Tibial nerve (tissue), 4 donors: ENCODE results near the gene CHPF. TPM values are rescaled to one million over a fixed set of nuclear protein-coding genes. Genes with fewer than 3 reads are reported as not detected.

Experiments
- DNase-seq, 2 donors: peaks; one replicate each; pipeline ENCODE4 v3.0.0-alpha.2; 2019; ENCODE audit warnings: low spot score in 2 of 2
- H3K27ac ChIP-seq, 4 donors: fragments of 200-600 bp; sonication (generic) in 3 of 4; one replicate each; pipeline ENCODE4 v1.5.1; 2017 to 2019; ENCODE audit warnings: mild to moderate bottlenecking in 1 of 4
- H3K27me3 ChIP-seq, 2 donors: fragments of 200-600 bp; sonication (generic) in 1 of 2; one replicate each; pipeline versions ENCODE4 v1.5.1 to v1.6.0; 2017 to 2019
- H3K36me3 ChIP-seq, 3 donors: fragments of 200-600 bp; sonication (generic); one replicate each; pipeline ENCODE4 v1.5.1; 2018 to 2019
- H3K4me1 ChIP-seq, 4 donors: fragments of 200-600 bp; sonication (generic) in 3 of 4; one replicate each; pipeline ENCODE4 v1.5.1; 2017 to 2019
- H3K4me3 ChIP-seq, 4 donors: fragments of 200-600 bp; sonication (generic) in 3 of 4; one replicate each; pipeline ENCODE4 v1.5.1; 2017 to 2019; ENCODE audit warnings: mild to moderate bottlenecking in 1 of 4, moderate library complexity in 1 of 4
- H3K9me3 ChIP-seq, 4 donors: fragments of 200-600 bp; sonication (generic) in 3 of 4; one replicate each; pipeline ENCODE4 v1.5.1; 2017 to 2019
- CTCF ChIP-seq, 5 experiments: fragments of 200-600 bp in 3 of 5; fragments of 450-650 bp in 2 of 5; sonication (generic) in 3 of 5; IDR thresholded peaks; one replicate each; pipeline ENCODE4 v1.5.1; 2016 to 2019; ENCODE audit warnings: antibody characterized with exemption in 5 of 5, mild to moderate bottlenecking in 3 of 5, moderate library complexity in 2 of 5
- EP300 ChIP-seq, 2 donors: sonication (generic); formaldehyde crosslinking; IDR thresholded peaks; one replicate each; pipeline ENCODE4 v1.6.1; 2017; ENCODE audit warnings: antibody characterized with exemption in 2 of 2, mild to moderate bottlenecking in 1 of 2
- POLR2A ChIP-seq, 2 donors: fragments of 450-650 bp; IDR thresholded peaks; one replicate each; pipeline ENCODE4 v1.6.1; 2017; ENCODE audit warnings: antibody characterized with exemption in 2 of 2, mild to moderate bottlenecking in 2 of 2, moderate library complexity in 2 of 2
- WGBS, 2 donors: methylation state at CpG; one replicate each; pipeline ENCODE4 v1.1.5; 2018; 5-methylcytosine and 5-hydroxymethylcytosine counted together
- total RNA-seq, 4 donors: library from RNA; depleted of rRNA; stranded (reverse); fragments of >200 nt; gene quantifications; one replicate each; pipeline ENCODE4 v1.1.0, GENCODE V29; 2016

CHPF gene
- total RNA-seq = 10 to 100 TPM; 51.3 to 91.2 (median 62.9) TPM

- no peaks in the 10 kb centered on the region for H3K27me3 ChIP-seq
- peak in 1 of 2 donors; percentile 83 for TF ChIP-seq POLR2A (IDR thresholded peaks at IDR 0.05)
- TF ChIP-seq EP300 (IDR thresholded peaks at IDR 0.05) = peak; percentile 92 to 97
- peak in 1 of 5 experiments; percentile 28 for TF ChIP-seq CTCF (IDR thresholded peaks at IDR 0.05)
- WGBS, 2 donors = 0 to 1% methylated on average over 26 to 65 of the region's 75 CpGs
- peak within 1 kb of the TSS; percentile 75 to 97 (median 88) for H3K27ac ChIP-seq
- H3K4me1 ChIP-seq = peaks cover 0 to 52% (median 27%) of the 10 kb centered on the region in 4 donors
- H3K4me3 ChIP-seq = peak within 1 kb of the TSS; percentile 37 to 90 (median 74)
- H3K36me3 ChIP-seq = peaks cover 0 to 29% (median 0%) of the 10 kb centered on the region in 3 donors
- H3K9me3 ChIP-seq = no peaks in the 10 kb centered on the region
- DNase-seq = peak; percentile 96 to 97
These were observed at the start of gene CHPF, which contains the start of gene TMEM198 for GRCh38 chr2:219543596-219544358. TSS of gene CHPF (minus strand) at chr2:219543809. CDS start at chr2:219543538, 271 bp downstream. TSS of gene TMEM198 (plus strand) at chr2:219544028. CDS start at chr2:219544728, 700 bp downstream.

- 89 to 95% methylated on average over 2 of the region's 2 CpGs for WGBS, 2 donors
- no peak overlapping the region for H3K4me3 ChIP-seq
- H3K27ac ChIP-seq = peak overlapping the region in 1 of 4 donors; percentile 10
- TF ChIP-seq CTCF (IDR thresholded peaks at IDR 0.05) = no peak
- TF ChIP-seq POLR2A (IDR thresholded peaks at IDR 0.05) = no peak
- no peak for TF ChIP-seq EP300 (IDR thresholded peaks at IDR 0.05)
- no peaks in the 10 kb centered on the region for H3K36me3 ChIP-seq
- DNase-seq = no peak
- H3K27me3 ChIP-seq = no peaks in the 10 kb centered on the region
- no peaks in the 10 kb centered on the region for H3K9me3 ChIP-seq
- peaks cover 0 to 22% (median 8%) of the 10 kb centered on the region in 4 donors for H3K4me1 ChIP-seq
These were observed 49.5 kb upstream of the CHPF start for GRCh38 chr2:219593154-219593553.

GRCh38 chr2:219592736-219593135 lies 49.1 kb upstream of the CHPF start:
- no peak overlapping the region for H3K4me3 ChIP-seq
- no peak for DNase-seq
- no peaks in the 10 kb centered on the region for H3K27me3 ChIP-seq
- no peak for TF ChIP-seq EP300 (IDR thresholded peaks at IDR 0.05)
- TF ChIP-seq CTCF (IDR thresholded peaks at IDR 0.05) = no peak
- no peak for TF ChIP-seq POLR2A (IDR thresholded peaks at IDR 0.05)
- 62 to 68% methylated on average over 6 of the region's 6 CpGs for WGBS, 2 donors
- peak overlapping the region in 1 of 4 donors; percentile 10 for H3K27ac ChIP-seq
- H3K36me3 ChIP-seq = no peaks in the 10 kb centered on the region
- H3K4me1 ChIP-seq = peaks cover 0 to 22% (median 8%) of the 10 kb centered on the region in 4 donors
- no peaks in the 10 kb centered on the region for H3K9me3 ChIP-seq

GRCh38 chr2:219591091-219591490 lies 47.5 kb upstream of the CHPF start:
- no peak overlapping the region for H3K4me3 ChIP-seq
- peaks cover 0 to 11% (median 5%) of the 10 kb centered on the region in 4 donors for H3K4me1 ChIP-seq
- no peaks in the 10 kb centered on the region for H3K27me3 ChIP-seq
- no peaks in the 10 kb centered on the region for H3K36me3 ChIP-seq
- WGBS, 2 donors = 63 to 69% methylated on average over 4 of the region's 4 CpGs
- no peak for DNase-seq
- no peaks in the 10 kb centered on the region for H3K9me3 ChIP-seq
- no peak overlapping the region for H3K27ac ChIP-seq
- TF ChIP-seq CTCF (IDR thresholded peaks at IDR 0.05) = no peak

- TF ChIP-seq EP300 (IDR thresholded peaks at IDR 0.05) = no peak
- TF ChIP-seq POLR2A (IDR thresholded peaks at IDR 0.05) = no peak
- TF ChIP-seq CTCF (IDR thresholded peaks at IDR 0.05) = no peak
- Histone ChIP-seq H3K9me3 (no peaks in the 10 kb centered on the region), H3K27me3 (peaks cover 0 to 19% of the 10 kb centered on the region in 2 donors), H3K36me3 (no peaks in the 10 kb centered on the region), H3K27ac (no peak overlapping the region), H3K4me3 (no peak overlapping the region), H3K4me1 (peaks cover 0 to 4% (median 0%) of the 10 kb centered on the region in 4 donors)
- no peak for DNase-seq
- 79 to 100% methylated on average over 2 of the region's 2 CpGs for WGBS, 2 donors
These were observed 37.7 kb upstream of the CHPF start for GRCh38 chr2:219581346-219581745.
